H9 (cell line): ENCODE results near the gene ATF3. TPM values are rescaled to one million over a fixed set of nuclear protein-coding genes. Genes with fewer than 3 reads are reported as not detected.

Experiments
- DNase-seq: peaks from one replicate; pipeline ENCODE4 v3.0.0-alpha.2; 2017
- H2AFZ ChIP-seq: one replicate; pipeline ENCODE4 v1.6.1; 2013; ENCODE audit warnings: mild to moderate bottlenecking, low read length, control low read depth, moderate library complexity
- H2AK5ac ChIP-seq: 2 replicates; pipeline ENCODE4 v1.6.1; 2013; ENCODE audit warnings: low read length, control low read depth, mixed read lengths; ENCODE audit not compliant: insufficient read length
- H2BK120ac ChIP-seq: one replicate; pipeline ENCODE4 v1.6.1; 2013; ENCODE audit warnings: low read depth, mild to moderate bottlenecking, low read length, control low read depth, inconsistent platforms; ENCODE audit not compliant: poor library complexity, severe bottlenecking
- H2BK12ac ChIP-seq: 2 replicates; pipeline ENCODE4 v1.6.1; 2013; ENCODE audit warnings: low read length, control low read depth, mixed read lengths, low read depth; ENCODE audit not compliant: insufficient read length
- H2BK15ac ChIP-seq: 2 replicates; pipeline ENCODE4 v1.6.1; 2013; ENCODE audit warnings: low read depth, low read length, control low read depth
- H2BK20ac ChIP-seq: one replicate; pipeline ENCODE4 v1.6.1; 2013; ENCODE audit warnings: low read depth, mild to moderate bottlenecking, low read length, control low read depth, inconsistent platforms; ENCODE audit not compliant: poor library complexity, severe bottlenecking
- H2BK5ac ChIP-seq: 2 replicates; pipeline ENCODE4 v1.6.1; 2013; ENCODE audit warnings: low read length, control low read depth, mixed read lengths; ENCODE audit not compliant: insufficient read length
- H3K14ac ChIP-seq: 2 replicates; pipeline ENCODE4 v1.6.1; 2013; ENCODE audit warnings: low read length, control low read depth; ENCODE audit not compliant: insufficient read depth
- H3K18ac ChIP-seq: 2 replicates; pipeline ENCODE4 v1.6.1; 2013; ENCODE audit warnings: low read depth, mild to moderate bottlenecking, mixed read lengths, low read length, control low read depth; ENCODE audit not compliant: insufficient read length
- H3K23ac ChIP-seq: 2 replicates; pipeline ENCODE4 v1.6.1; 2013; ENCODE audit warnings: low read length, control low read depth, mixed read lengths, low read depth; ENCODE audit not compliant: insufficient read length
- H3K23me2 ChIP-seq: 2 replicates; pipeline ENCODE4 v1.6.1; 2013; ENCODE audit warnings: low read depth, mild to moderate bottlenecking, mixed read lengths, low read length, control low read depth; ENCODE audit not compliant: insufficient read length, poor library complexity, severe bottlenecking
- H3K27ac ChIP-seq: 2 replicates; pipeline ENCODE4 v1.5.1; 2013; ENCODE audit warnings: low read length, control low read depth, mixed read lengths, low read depth; ENCODE audit not compliant: insufficient read length
- H3K27me3 ChIP-seq: 2 replicates; pipeline ENCODE4 v1.6.1; 2013; ENCODE audit warnings: low read length, control low read depth, inconsistent platforms; ENCODE audit not compliant: insufficient read depth
- H3K4ac ChIP-seq: 2 replicates; pipeline ENCODE4 v1.6.1; 2013; ENCODE audit warnings: low read depth, mild to moderate bottlenecking, control low read depth, inconsistent platforms, low read length, moderate library complexity
- H3K4me1 ChIP-seq: 2 replicates; pipeline ENCODE4 v1.6.1; 2013; ENCODE audit warnings: low read length, control low read depth, inconsistent platforms; ENCODE audit not compliant: insufficient read depth
- H3K4me2 ChIP-seq: 2 replicates; pipeline ENCODE4 v1.6.1; 2013; ENCODE audit warnings: low read length, control low read depth, mixed read lengths; ENCODE audit not compliant: insufficient read length, insufficient read depth
- H3K56ac ChIP-seq: 2 replicates; pipeline ENCODE4 v1.6.1; 2013; ENCODE audit warnings: low read depth, mild to moderate bottlenecking, mixed read lengths, low read length, control low read depth; ENCODE audit not compliant: insufficient read length
- H3K79me1 ChIP-seq: 2 replicates; pipeline ENCODE4 v1.6.1; 2013; ENCODE audit warnings: low read depth, mild to moderate bottlenecking, moderate library complexity, low read length, control low read depth, inconsistent platforms; ENCODE audit not compliant: insufficient read depth, poor library complexity, severe bottlenecking
- H3K79me2 ChIP-seq: 2 replicates; pipeline ENCODE4 v1.6.1; 2013; ENCODE audit warnings: low read length, control low read depth, inconsistent platforms; ENCODE audit not compliant: insufficient read depth
- H3K9ac ChIP-seq: 2 replicates; pipeline ENCODE4 v1.6.1; 2013; ENCODE audit warnings: low read length, control low read depth, mixed read lengths; ENCODE audit not compliant: insufficient read length; ENCODE audit errors: extremely low read depth
- H3K9me3 ChIP-seq: one replicate; pipeline ENCODE4 v1.6.1; 2013; ENCODE audit warnings: low read depth, low read length, inconsistent platforms; ENCODE audit not compliant: control insufficient read depth
- H3T11ph ChIP-seq: one replicate; pipeline ENCODE4 v1.6.1; 2013; ENCODE audit warnings: mild to moderate bottlenecking, low read length, control low read depth, inconsistent platforms
- H4K20me1 ChIP-seq: one replicate; pipeline ENCODE4 v1.6.1; 2013; ENCODE audit not compliant: control insufficient read depth, insufficient read length, insufficient read depth
- H4K5ac ChIP-seq: 2 replicates; pipeline ENCODE4 v1.6.1; 2013; ENCODE audit warnings: low read depth, mild to moderate bottlenecking, mixed read lengths, low read length, control low read depth; ENCODE audit not compliant: insufficient read length
- H4K8ac ChIP-seq: replicated peaks from 2 replicates; pipeline ENCODE4 v1.6.1; 2013; ENCODE audit warnings: low read length, control low read depth, mixed read lengths, low read depth; ENCODE audit not compliant: insufficient read length
- H4K91ac ChIP-seq: 2 replicates; pipeline ENCODE4 v1.6.1; 2013; ENCODE audit warnings: low read depth, mild to moderate bottlenecking, moderate library complexity, mixed read lengths, low read length, control low read depth; ENCODE audit not compliant: insufficient read length
- H3K27ac Mint-ChIP-seq, 3 experiments: 2 replicates in 2 of 3; 3 replicates in 1 of 3; pipeline ENCODE4 v1.8.0; 2020 to 2021; ENCODE audit warnings: mixed read lengths in 3 of 3, mild to moderate bottlenecking in 1 of 3, moderate library complexity in 1 of 3
- H3K27me3 Mint-ChIP-seq: 2 replicates; pipeline ENCODE4 v1.8.0; 2021; ENCODE audit warnings: low read depth, mild to moderate bottlenecking, moderate library complexity, mixed read lengths
- H3K36me3 Mint-ChIP-seq, 3 experiments: 2 replicates in 2 of 3; 3 replicates in 1 of 3; pipeline ENCODE4 v1.8.0; 2020 to 2021; ENCODE audit warnings: low read depth in 3 of 3, mixed read lengths in 3 of 3; ENCODE audit not compliant: insufficient read depth in 1 of 3
- H3K4me1 Mint-ChIP-seq, 2 experiments: 2 replicates each; pipeline ENCODE4 v1.8.0; 2020; ENCODE audit warnings: mixed read lengths in 2 of 2
- H3K4me3 Mint-ChIP-seq, 2 experiments: 2 replicates in 1 of 2; 3 replicates in 1 of 2; pipeline ENCODE4 v1.8.0; 2020 to 2021; ENCODE audit warnings: mild to moderate bottlenecking in 2 of 2, mixed read lengths in 2 of 2, moderate library complexity in 1 of 2
- H3K9me3 Mint-ChIP-seq, 2 experiments: 2 replicates in 1 of 2; 3 replicates in 1 of 2; pipeline ENCODE4 v1.8.0; 2020; ENCODE audit warnings: mild to moderate bottlenecking in 2 of 2, mixed read lengths in 2 of 2, moderate library complexity in 1 of 2
- WGBS: extraction: QIAGEN DNeasy Blood & Tissue Kit; methylation state at CpG from one replicate; pipeline ENCODE4 v1.1.7; 2013; ENCODE audit warnings: missing lambda C conversion rate, low lambda C conversion rate, mixed read lengths; ENCODE audit not compliant: insufficient read length; ENCODE audit errors: extremely low coverage; 5-methylcytosine and 5-hydroxymethylcytosine counted together
- total RNA-seq: library from RNA; stranded (reverse); gene quantifications from 2 replicates; pipeline ENCODE4 v1.2.1, GENCODE V29; 2021
- TF ChIP-seq, protein P1 (sequence below): fragments of 200-600 bp; sonication (generic); conservative IDR thresholded peaks from 3 replicates; pipeline ENCODE4 v1.8.0; 2021; ENCODE audit warnings: antibody characterized with exemption, mild to moderate bottlenecking

ATF3 gene
- total RNA-seq, 1 experiment from 2014 or later = 14.7 TPM

DNA sequence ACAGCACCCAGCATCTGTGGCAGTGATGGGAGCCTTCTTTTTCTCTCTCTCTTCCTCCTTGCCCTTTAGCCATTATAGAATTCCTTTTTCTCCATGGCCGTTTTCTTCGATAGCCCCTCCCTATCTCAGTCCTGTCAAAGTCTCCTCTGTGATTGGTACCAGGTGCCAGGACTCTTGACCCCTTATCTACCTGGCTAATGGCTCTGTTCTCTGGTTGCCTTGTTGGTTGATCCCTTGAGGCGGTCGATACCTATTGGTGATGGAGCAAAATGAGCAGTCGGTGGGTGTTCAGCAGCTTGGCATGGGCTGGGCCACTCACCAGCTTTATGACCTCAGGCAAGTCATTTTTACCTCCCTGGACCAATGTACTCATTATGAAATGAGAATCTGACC, 2.0 kb downstream of the ATF3 start:
- H3K56ac ChIP-seq = no peak overlapping the region
- no peak overlapping the region for H4K5ac ChIP-seq
- H4K20me1 ChIP-seq = no peaks in the 10 kb centered on the region
- no peaks in the 10 kb centered on the region for H3K79me1 ChIP-seq
- H3K27me3 ChIP-seq = peaks cover 30% of the 10 kb centered on the region
- H2BK120ac ChIP-seq = no peak overlapping the region
- H3K27ac ChIP-seq = no peak overlapping the region
- no peak overlapping the region for H3K23ac ChIP-seq
- H2BK15ac ChIP-seq = no peak overlapping the region
- H3K4me2 ChIP-seq = peak overlapping the region; percentile 93
- TF ChIP-seq, protein P1, sequence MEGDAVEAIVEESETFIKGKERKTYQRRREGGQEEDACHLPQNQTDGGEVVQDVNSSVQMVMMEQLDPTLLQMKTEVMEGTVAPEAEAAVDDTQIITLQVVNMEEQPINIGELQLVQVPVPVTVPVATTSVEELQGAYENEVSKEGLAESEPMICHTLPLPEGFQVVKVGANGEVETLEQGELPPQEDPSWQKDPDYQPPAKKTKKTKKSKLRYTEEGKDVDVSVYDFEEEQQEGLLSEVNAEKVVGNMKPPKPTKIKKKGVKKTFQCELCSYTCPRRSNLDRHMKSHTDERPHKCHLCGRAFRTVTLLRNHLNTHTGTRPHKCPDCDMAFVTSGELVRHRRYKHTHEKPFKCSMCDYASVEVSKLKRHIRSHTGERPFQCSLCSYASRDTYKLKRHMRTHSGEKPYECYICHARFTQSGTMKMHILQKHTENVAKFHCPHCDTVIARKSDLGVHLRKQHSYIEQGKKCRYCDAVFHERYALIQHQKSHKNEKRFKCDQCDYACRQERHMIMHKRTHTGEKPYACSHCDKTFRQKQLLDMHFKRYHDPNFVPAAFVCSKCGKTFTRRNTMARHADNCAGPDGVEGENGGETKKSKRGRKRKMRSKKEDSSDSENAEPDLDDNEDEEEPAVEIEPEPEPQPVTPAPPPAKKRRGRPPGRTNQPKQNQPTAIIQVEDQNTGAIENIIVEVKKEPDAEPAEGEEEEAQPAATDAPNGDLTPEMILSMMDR = no peak
- H3T11ph ChIP-seq = no peak overlapping the region
- no peak overlapping the region for H3K14ac ChIP-seq
- DNase-seq = no peak
- H3K4me1 ChIP-seq = peaks cover 18% of the 10 kb centered on the region
- peaks cover 24% of the 10 kb centered on the region for H3K23me2 ChIP-seq
- no peak overlapping the region for H2BK20ac ChIP-seq
- H2AFZ ChIP-seq = no peak overlapping the region
- WGBS = no CpG with 5 or more reads among the region's 5 CpGs
- no peak overlapping the region for H4K8ac ChIP-seq
- no peak overlapping the region for H4K91ac ChIP-seq
- H2AK5ac ChIP-seq = no peak overlapping the region
- H3K4me3 Mint-ChIP-seq = peak overlapping the region; percentile 78 to 84
- H3K79me2 ChIP-seq = peaks cover 11% of the 10 kb centered on the region; the same call in 1 of the 2 replicates
- H2BK5ac ChIP-seq = no peak overlapping the region
- H3K9me3 Mint-ChIP-seq = no peaks in the 10 kb centered on the region; a peak in 1 of 5 replicates
- H3K4me1 Mint-ChIP-seq = peaks cover 68 to 70% of the 10 kb centered on the region in 2 experiments
- H3K27ac Mint-ChIP-seq = no peak overlapping the region
- H3K9ac ChIP-seq = no peak overlapping the region
- H3K36me3 Mint-ChIP-seq = peaks cover 9 to 15% (median 15%) of the 10 kb centered on the region in 3 experiments
- no peak overlapping the region for H3K18ac ChIP-seq
- H3K27me3 Mint-ChIP-seq = peaks cover 45% of the 10 kb centered on the region
- H3K9me3 ChIP-seq = no peaks in the 10 kb centered on the region
- no peak overlapping the region for H3K4ac ChIP-seq
- H2BK12ac ChIP-seq = no peak overlapping the region
